HG03571 (cell line): ENCODE data around the gene ELFN1.

ENCODE experiments used
- ATAC-seq: cut with Tn5 transposase; IDR thresholded peaks from one replicate; pipeline ENCODE4 v1.9.1; 2021; ENCODE audit not compliant: unreplicated experiment

The ELFN1 gene

DNA sequence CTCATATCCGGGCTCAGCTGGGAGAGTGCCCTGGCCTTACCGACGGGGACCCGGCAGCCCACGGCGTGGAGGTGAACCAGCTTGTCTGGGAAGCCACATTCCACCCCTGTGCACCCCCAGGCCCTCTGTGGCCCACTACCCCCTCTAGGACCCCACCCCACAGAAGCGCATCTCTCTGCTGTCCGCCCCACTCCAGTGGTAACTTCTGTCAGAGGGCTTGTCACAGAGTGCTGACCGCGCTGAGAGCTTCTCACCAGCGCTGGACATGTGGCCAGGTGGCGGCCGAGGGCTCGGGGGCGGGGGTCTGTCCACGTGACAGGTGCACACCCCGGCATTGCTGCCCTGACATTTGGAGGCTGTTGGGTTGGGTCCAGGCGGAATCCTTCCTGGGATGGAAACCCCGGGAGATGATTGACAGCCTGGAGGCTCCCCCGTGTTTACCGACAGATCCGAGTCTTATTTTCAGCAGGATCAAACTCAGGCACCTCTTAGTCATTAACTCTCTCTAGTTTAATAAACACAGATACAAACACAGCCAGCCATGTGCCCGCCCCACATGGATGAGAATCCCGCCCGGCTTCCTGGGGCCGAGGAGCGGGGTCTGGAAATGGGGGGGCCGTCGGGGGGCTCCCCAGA is 5.1 kb downstream of the ELFN1 start:
- no peak for ATAC-seq

DNA sequence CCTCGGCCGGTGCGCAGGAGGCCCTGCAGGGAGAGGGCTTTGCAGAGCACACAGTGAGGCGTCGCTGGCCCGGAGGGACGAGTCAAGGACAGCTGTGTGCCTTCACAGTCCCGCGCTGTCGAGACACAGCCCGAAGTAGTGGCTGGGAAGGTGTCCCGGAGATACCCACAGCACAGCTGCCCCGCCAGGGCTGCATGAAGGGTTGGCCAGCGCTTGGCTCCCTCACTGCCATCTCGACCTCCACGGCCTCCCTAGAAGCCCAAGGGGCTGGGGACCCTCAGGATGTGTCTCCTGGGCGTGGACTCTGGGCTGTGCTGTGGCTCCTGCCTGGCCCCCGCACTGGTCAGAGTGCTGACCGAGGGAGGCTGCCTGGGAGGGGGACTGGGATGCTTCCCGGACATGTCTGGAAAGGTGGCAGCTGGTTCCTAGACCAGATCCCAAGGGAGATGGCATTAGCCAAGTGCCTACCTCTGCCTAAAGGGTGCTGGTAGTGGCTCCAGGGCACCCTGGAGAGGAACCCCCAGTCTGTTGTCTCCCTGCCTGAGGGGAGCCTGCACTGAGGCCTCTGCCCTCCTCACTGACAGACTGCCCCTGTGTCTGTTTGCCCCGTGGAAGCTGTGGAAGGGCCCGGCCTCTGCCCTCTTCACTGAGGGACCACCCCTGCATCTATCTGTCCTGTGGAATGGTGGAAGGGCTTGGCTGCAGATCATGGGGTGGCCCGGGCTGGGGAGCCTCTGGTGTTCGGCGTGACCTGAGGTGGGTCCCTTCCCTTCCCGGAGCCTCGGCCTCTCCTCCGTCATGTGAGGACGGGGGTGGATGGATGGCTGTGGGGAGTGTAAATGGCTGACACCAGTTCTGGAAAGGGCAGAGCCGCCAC is 5.8 kb downstream of the ELFN1 start:
- no peak for ATAC-seq

DNA sequence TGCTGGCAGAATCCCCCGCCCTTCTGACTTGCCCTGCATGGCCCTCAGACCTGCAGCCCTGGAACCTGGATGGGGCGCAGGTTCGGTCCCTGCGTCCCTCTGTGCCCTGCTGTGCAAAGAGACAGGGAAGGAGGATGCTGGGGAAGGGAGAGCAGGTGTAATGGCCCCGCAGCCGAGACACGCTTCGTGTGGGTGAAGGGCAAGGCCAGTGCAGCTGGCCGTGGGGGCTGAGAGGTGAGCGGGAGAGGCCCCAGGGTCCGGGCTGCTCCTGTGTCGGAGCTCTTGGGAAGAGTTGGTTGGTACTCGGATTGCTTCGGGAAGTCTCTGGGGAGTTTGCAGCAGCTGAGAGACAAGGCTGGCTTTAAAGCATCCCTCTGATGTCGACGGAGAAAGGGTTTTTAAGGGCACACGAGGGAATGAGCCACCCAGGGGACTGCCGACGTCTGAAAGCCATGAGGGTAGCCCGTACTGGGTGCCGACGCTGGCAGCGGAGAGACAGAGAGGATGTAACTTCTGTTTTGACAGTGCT is 6.5 kb downstream of the ELFN1 start:
- no peak for ATAC-seq

DNA sequence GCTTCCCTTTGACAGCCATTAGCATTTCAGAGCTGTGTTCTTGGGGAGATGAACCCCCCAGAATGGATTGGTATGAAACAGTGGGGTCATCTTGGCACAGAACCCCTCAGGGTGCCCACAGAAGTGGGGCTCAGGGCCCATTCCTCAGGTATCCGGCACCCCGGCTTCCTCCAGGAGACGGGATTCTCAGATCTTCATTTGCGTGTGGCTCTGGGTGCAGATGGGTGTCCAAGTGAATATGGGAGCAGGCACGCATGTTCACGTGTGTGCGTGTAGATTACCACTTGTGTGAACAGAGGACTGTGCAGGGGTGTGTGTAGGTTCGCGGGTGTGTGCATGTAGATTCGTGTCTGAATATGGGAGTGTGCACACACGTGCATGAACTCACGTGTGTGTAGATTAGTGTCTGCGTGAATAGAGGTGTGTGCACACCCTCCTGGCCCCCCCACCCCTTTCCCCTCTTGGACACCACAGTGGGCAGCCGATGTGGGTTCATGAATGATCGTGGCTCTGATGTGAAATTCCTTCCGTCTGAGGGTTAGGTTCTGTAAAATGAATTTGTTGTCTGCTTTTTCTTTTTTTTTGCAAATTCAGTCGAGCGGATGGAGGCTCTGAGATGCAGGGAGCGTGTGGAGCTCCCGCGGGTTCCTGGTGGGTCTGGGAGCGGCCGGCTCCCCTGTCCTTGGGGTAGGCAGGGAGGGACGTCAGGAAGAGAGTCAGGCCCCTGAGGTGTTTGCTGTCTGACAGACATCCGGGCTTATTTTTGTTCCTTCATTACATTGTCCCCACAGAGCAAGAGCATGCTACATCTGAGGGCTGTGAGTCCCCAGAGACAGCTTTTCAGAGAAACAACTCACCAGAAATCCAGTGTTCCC is 7.4 kb downstream of the ELFN1 start:
- no peak for ATAC-seq

DNA sequence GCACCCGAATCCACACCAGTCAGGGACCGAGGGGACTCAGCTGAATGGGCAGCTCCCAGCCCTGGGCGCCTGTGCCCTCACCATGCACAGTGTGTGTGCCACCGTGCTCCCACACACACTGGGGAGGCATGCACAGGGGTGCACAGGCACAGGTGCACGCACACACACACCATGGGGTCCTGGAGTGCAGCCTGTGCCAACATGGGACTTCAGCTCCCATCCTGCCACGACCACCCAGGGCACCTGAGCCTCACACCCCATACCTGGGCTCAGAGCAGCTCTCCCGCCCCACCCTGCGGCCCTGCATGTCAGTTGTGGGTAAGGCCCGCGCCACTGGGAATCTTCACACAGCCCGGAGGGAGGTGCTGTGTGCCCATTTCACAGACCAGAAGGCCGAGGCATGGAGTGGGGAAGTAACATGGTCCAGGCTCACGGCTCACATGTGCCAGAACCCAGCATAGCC is 8.0 kb downstream of the ELFN1 start:
- ATAC-seq: no peak

DNA sequence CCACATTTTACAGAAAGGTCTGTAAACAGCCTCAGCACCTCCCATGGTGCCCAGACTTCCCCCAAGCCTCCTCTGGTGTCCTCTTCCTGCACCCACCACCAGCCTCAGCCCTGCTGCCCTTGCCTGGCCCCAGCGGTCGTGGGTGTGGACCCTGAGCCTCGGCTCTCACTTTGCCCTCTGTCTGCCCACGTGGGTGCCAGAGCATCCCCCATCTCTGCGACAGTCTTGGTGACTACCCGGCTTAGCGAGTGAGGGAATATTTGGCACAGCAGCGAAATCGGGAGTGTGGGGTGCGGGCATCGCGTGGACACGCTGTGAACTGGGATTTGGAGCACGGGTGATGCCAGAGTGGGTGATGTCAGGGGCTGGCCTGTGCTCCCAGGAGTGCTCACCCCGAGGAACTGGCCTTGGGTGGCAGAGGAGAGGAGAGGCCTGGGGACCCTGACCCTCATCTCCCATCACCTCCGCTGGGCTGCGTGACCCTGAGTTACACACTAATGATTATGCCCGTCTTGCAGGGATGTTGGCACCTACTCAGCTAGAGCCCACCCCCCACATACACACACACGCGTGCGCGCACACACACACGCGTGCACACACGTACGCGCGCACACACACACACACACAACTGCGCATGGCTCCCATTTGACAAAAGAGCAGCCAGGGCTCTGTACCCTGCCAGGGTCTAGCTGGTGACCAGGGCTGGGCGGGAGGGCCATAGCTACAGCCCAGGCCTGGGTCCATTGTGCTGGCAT is 8.7 kb downstream of the ELFN1 start:
- ATAC-seq: no peak

DNA sequence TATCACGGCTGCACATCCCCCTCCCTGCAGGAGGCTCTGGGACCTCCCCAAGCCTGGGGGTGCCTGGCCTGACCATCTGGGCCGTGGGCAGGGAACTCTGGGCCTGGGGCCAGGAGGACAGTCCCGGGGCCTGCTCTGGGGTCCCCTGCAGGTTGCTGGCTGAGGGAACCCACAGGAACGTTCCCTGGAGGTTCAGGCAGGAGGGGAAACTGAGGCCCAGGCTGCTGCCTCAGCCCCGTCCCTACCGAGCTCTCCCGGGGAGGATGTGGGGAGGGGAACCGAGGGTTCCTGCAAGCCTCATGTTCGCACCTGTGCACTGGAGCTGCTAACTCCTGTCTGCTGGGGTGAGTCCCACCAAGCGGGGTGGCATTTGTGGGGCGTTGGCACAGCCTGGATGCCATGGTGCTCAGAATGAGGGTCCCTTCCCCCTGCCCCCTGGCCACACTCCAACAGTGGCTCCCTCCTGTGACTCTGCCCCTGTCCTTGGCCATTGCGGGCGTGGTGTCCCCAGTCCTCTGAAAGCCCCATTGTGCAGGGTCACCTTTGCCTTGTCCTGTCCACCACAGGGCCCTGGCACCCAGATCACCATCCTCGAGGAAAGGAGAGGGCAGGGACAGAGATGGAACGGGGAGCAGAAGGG is 9.4 kb downstream of the ELFN1 start:
- ATAC-seq: no peak

DNA sequence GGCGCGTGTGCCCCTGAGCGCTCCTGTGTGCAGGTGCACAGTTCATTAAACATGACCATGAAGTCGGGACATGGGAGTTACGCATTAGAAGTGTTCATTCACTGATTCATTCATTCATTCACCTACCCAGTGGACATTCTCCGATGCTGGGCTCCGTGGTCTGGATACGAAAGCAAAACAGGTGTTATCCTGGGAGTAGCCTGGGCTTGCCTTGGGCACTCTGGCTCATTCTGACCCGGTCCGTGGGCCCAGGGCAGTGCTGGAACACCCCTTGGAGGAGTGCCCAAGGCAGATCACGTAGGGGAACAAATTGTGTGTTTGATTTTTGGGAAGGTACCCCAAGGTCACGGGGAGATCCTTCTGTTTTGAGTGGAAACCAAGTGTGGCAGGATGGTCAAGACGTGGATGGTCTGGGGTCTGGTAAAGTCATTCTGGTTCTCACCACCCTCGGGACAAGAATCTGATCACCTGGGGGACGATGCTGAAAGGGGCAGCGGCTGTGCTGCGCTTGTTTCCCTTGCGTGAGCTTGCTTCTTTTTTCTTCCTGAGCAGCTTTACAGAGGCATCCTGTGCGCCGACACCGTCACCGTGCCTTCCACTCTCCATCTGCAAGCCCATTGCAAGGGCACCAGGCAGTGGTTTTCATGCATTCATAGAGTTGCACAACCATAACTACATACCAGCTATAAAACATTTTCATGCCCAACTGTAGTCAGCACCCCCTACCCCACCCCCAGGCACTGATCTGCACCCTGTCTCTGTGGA is 10.1 kb downstream of the ELFN1 start:
- no peak for ATAC-seq

DNA sequence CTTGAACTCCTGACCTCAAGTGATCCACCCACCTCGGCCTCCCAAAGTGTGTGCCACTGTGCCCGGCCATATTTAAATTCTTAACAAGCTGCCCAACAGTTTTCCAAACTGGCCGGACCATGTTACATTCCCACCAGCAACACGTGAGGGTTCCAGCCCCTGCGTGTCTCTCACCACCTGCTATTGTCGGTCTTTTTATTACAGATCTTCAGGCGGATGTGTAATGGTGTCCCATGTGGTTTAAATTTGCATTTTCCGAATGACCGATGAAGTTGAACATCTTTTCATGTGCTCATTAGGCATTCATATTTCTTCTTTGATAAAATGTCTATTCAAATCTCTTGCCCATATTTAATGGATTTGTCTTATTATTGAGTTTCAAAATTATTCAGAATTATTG is 11.5 kb downstream of the ELFN1 start:
- no peak for ATAC-seq

DNA sequence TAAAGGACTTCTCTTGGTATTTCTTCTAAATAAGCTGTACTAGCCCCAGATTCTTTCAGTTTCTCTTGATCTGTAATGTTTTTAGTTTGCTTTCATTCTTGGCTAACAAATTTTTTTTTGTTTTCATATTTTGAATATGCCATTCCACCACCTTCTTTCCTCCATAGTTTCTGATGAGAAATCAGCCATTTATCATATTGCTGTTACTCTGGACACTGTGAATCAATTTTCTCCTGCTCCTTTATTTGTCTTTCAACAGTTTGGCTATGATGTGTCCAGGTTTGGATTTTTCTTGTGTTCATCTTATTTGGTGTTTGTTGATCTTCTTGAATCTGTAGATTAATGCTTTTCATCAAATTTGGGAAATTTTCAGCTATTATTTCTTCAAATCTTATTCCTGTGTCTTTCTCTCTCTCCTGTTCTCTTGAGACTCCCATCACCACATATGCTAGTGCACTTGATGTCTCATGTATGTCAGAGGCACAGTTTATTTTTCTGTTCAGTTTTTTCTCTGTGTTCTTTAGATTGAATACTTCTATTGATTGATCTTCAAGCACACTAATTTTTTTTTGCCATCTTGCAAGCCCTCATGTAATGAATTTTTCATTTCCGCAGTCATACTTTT is 15.0 kb downstream of the ELFN1 start:
- ATAC-seq: no peak

DNA sequence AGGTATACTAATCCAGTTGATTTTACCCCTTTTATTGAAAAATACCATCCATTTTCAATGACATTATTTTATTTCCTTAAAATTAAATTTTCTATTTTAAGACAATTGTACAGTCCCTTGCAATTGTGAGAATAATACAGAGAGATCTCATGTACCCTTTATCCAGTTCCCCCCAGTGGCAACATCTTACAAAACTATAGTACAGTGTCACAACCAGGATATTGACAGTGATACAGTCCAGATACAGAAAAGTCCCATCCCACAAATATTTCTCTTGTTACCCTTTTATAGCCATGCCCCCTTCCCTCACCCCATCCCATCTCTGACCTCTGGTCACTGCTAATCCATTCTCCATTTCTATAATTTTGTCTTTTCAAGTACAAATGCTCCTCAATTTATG is 18.5 kb downstream of the ELFN1 start:
- no peak for ATAC-seq

DNA sequence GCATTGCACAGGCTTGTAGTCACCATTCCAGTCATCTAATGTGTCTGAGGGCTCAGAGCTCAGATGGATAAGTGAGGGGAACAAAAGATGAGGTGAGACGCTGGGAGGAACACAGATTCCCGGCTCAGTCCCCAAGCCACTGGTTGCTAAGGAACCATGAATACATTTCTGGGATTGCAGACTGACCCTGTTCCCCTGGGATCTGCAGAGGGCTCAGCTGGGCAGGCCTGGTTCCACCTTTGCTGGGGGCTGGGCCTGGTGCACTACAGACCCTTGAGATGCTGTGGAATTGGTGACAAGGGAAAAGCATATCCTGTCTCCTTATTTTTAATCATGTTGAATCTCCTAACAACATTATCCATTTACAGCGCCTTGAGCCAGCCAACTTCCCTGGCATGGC is 19.2 kb downstream of the ELFN1 start:
- ATAC-seq: no peak

DNA sequence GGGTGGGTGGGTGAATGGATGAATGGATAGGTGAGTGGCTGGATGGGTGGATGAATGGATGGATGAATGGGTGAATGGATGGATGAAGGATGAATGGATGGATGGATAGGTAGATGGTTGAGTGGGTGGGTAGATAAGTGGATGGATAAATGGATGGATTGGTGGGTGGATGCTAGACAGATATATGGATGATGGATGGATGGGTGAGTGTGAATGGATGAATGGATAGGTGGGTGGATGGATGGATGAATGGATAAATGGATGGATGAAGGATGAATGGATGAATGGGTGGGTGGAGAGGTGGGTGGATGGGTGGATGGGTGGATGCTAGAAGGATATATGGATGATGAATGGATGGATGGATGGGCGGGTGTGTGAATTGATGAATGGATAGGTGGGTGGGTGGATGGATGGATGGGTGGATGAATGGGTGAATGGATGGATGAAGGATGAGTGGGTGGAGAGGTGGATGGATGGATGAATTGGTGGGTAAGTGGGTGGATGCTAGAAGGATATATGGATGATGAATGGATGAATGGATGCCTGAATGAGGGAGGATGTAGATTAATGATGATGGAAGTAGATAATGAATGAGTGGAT is 20.4 kb downstream of the ELFN1 start:
- no peak for ATAC-seq

DNA sequence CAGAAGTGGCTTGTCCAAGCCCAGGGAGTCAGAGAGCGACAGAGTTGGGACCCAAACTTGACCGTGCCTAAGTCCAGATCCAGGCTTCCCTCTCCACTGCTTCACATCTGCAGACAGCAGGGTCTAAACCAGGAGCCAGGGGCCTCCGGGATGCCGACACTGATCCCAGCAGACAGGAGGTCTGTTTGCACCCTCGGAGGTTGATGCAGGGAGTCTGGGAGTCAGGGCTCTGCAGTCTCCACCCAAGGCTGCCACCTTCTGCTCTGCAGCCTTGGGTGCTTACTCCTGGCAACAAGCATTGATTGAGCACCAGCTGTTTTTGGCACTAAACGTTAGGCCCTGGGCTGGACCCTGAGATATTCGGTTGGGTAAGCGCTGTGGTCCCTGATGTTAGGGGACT is 21.0 kb downstream of the ELFN1 start:
- ATAC-seq: no peak

DNA sequence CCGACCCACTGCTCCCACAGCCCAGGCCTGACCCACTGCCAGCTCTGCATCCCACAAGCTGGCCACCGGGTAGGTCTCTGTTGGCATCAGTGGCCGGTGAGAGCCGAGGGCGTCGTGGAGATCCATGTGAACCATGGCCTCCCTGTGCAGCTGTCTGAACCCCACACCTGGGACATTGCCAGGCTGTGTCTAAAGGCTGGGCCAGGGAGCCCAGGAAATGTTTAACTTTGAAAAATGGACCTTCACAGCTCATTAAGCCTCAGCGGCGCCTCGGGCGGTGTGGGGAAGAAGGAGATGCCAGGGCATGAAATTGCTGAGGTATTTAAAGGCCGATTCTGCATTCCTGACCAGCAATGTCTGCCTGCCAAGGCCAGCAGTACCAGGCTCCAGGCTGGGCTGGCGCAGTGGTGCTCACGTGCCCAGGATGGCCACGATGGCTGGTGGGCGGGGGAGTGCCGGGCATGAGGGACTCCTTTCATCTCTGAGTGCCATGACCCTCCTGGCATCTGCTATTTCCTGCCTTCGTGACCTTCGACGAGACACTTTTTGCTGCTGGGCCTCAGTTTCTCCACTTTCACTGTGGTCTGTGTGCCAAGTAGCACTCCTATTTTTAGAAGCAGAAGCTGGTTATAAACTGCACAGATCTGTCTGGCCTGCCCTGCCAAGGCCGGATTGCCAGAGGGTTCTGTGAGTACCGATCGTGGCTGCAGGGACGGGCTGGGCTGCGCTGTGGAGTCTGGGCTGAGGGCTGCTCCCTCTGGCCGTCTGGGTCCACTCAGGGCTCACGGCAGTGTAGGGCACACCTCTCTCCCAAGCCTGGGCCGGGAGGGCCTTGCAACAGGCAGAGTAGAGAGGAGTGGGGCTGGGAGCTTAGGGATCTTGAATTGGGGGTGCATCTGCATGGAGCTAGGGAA is 21.8 kb downstream of the ELFN1 start:
- ATAC-seq: no peak

DNA sequence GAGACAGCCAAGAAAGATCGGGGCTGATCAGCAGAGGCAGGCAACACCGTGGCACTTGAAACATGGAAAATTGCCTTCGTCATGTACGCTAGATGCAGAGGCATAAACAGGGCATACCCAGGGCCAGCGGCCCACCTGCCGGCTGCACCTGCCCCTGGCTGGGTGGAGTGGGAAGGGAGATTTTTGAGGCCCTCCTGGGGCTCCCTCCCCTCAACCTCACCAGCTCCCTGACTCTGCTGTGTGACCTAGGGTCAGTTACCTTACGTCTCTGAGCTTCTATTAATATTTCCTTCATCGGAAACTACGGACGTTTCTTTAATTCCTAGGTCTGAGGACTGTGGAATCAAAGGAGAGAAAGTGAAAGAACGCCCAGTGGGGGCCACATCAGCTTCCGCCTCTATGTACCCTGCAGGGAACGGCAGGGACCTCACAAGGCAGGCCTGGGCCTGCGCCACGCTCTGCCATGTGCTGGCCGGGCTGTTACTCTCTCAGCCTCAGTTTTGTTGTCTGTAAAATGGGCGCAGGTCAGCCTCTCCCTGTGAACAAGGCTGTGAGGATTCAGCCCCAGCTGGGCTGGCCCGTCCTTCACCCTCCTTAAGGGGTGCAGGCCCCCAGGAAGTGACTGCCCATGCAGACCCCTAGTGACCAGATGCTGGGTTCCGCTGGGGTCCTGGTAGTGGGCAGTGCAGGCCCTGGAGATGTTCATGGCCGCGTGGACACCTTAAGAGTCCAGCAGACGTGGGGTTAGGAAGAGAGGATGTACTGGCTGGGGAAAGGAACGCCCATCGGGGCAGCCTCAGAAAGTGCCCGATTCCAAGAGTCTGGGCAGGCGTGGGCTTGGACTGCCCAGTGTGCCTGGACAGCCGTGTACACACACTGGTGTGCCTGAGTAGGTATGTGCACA is 22.7 kb downstream of the ELFN1 start:
- no peak for ATAC-seq
